HUES6 (cell line): ENCODE results near the gene CFAP161.
"Not testable (repeated sequence)": the region's sequence is repeated elsewhere in the genome, so short reads cannot be mapped to it uniquely, and the experiment has no call there.

ENCODE experiments used
- H3K27ac ChIP-seq: 2 replicates; pipeline ENCODE4 v1.7.0; 2013; ENCODE audit warnings: low read depth, mild to moderate bottlenecking, low read length, inconsistent platforms
- H3K27me3 ChIP-seq: 2 replicates; pipeline ENCODE4 v1.6.1; 2013; ENCODE audit warnings: low read length; ENCODE audit not compliant: control insufficient read depth, insufficient read depth
- H3K36me3 ChIP-seq: 2 replicates; pipeline ENCODE4 v1.6.1; 2013; ENCODE audit warnings: low read length; ENCODE audit not compliant: control insufficient read depth, insufficient read depth
- H3K4me1 ChIP-seq: 2 replicates; pipeline ENCODE4 v1.6.1; 2013; ENCODE audit warnings: low read length; ENCODE audit not compliant: control insufficient read depth, insufficient read depth
- H3K4me3 ChIP-seq: 2 replicates; pipeline ENCODE4 v1.5.1; 2013; ENCODE audit warnings: low read depth, low read length
- H3K9ac ChIP-seq: one replicate; pipeline ENCODE4 v1.6.1; 2013; ENCODE audit warnings: mild to moderate bottlenecking, low read length
- H3K9me3 ChIP-seq: 2 replicates; pipeline ENCODE4 v1.6.1; 2013; ENCODE audit warnings: low read depth, low read length; ENCODE audit not compliant: control insufficient read depth, insufficient read depth

CFAP161 gene

DNA sequence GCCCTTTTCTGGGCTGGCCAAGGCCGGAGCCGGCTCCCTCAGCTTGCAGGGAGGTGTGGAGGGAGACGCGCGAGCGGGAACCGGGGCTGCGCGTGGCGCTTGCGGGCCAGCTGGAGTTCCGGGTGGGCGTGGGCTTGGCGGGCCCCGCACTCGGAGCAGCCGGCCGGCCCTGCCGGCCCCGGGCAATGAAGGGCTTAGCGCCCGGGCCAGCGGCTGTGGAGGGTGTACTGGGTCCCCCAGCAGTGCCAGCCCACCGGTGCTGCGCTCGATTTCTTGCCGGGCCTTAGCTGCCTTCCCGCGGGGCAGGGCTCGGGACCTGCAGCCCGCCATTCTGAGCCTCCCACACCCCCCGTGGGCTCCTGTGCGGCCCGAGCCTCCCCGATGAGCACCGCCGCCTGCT, 24.5 kb downstream of the CFAP161 start:
- H3K27me3 ChIP-seq, H3K9me3 ChIP-seq, H3K4me1 ChIP-seq, H3K4me3 ChIP-seq, H3K9ac ChIP-seq, H3K27ac ChIP-seq, H3K36me3 ChIP-seq: not testable (repeated sequence)

GRCh38 chr15:81160312-81161159, 26.5 kb downstream of the CFAP161 start:
- Histone ChIP-seq H3K27ac (no peak overlapping the region), H3K4me1 (no peaks in the 10 kb centered on the region), H3K9ac (no peak overlapping the region), H3K36me3 (no peaks in the 10 kb centered on the region), H3K27me3 (no peaks in the 10 kb centered on the region), H3K9me3 (no peaks in the 10 kb centered on the region), H3K4me3 (no peak overlapping the region)

DNA sequence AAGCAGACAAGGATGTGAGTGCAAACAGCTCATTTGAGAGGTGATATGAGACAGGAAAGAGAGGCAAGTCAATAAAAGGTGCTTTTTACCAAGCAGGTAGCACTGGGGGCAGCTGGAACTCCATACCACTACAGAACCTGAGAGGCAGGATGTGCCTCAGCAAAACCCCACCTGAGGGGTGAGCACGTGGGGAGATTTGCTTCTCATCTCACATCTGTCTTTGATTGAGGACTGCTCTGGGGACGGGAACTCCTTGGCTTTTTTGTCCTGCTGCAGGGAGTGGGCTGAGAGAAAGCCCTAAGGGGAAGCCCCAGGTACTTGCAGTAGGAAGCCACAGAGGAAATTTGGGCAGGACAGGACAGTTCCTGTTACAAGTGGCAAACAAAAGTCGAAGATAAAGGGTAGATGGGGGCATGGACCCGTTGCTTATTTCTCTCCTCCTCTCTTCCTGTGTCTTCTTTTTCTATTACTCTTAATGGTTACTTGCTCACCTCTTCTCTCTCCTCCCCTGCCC, 27.1 kb downstream of the CFAP161 start:
- H3K27ac ChIP-seq: no peak overlapping the region
- no peak overlapping the region for H3K4me3 ChIP-seq
- no peaks in the 10 kb centered on the region for H3K4me1 ChIP-seq
- H3K36me3 ChIP-seq: no peaks in the 10 kb centered on the region
- H3K27me3 ChIP-seq: no peaks in the 10 kb centered on the region
- no peak overlapping the region for H3K9ac ChIP-seq
- H3K9me3 ChIP-seq: no peaks in the 10 kb centered on the region

DNA sequence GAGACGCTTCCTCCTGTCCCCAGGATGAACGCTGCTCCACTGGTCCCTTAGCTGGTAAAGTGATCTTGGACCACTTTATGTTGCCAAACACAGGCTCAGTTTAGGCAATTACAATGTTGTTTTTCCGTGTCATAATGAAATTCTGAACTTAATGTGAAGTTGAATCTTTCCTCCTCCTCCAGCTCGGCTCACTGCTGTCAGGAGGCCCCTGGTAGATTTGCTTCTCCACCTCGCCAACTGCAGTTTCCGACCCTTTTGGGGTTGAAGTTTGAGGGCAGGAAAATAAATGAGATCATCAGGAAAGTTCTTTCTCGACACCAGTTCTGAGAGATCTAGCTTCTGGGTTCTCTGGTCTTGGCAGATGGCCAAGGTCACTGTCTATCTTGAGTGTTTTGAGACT, 27.8 kb downstream of the CFAP161 start:
- no peak overlapping the region for H3K9ac ChIP-seq
- H3K27me3 ChIP-seq: no peaks in the 10 kb centered on the region
- H3K4me3 ChIP-seq: no peak overlapping the region
- H3K9me3 ChIP-seq: no peaks in the 10 kb centered on the region
- H3K27ac ChIP-seq: no peak overlapping the region
- H3K36me3 ChIP-seq: no peaks in the 10 kb centered on the region
- no peaks in the 10 kb centered on the region for H3K4me1 ChIP-seq

- Histone ChIP-seq H3K9ac (no peak overlapping the region), H3K36me3 (no peaks in the 10 kb centered on the region), H3K4me1 (no peaks in the 10 kb centered on the region), H3K27ac (no peak overlapping the region), H3K27me3 (no peaks in the 10 kb centered on the region), H3K9me3 (no peaks in the 10 kb centered on the region), H3K4me3 (no peak overlapping the region)
Observed at GRCh38 chr15:81163961-81164800, 30.1 kb downstream of the CFAP161 start.

DNA sequence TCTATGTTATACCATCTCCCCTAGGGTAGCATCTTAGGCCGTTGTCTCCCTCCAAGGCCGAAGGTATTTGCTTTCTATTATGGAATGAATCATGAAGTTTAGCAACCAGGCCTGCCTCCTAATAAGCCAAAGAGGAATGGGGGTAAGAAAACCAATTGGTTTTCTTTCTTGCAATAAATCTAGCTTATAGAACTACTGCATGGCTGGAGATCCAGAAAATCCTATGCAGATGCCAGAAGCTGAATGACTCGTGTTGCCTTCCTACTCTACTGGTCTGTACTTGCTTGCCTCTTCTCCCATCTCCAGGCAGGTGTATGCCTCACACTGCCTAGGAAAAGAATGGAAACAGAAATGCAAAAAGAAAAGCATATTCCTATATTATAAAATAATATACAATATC, 31.5 kb downstream of the CFAP161 start:
- H3K4me3 ChIP-seq: no peak overlapping the region
- H3K9me3 ChIP-seq: no peaks in the 10 kb centered on the region
- no peak overlapping the region for H3K9ac ChIP-seq
- H3K27me3 ChIP-seq: no peaks in the 10 kb centered on the region
- no peaks in the 10 kb centered on the region for H3K36me3 ChIP-seq
- no peak overlapping the region for H3K27ac ChIP-seq
- H3K4me1 ChIP-seq: no peaks in the 10 kb centered on the region

DNA sequence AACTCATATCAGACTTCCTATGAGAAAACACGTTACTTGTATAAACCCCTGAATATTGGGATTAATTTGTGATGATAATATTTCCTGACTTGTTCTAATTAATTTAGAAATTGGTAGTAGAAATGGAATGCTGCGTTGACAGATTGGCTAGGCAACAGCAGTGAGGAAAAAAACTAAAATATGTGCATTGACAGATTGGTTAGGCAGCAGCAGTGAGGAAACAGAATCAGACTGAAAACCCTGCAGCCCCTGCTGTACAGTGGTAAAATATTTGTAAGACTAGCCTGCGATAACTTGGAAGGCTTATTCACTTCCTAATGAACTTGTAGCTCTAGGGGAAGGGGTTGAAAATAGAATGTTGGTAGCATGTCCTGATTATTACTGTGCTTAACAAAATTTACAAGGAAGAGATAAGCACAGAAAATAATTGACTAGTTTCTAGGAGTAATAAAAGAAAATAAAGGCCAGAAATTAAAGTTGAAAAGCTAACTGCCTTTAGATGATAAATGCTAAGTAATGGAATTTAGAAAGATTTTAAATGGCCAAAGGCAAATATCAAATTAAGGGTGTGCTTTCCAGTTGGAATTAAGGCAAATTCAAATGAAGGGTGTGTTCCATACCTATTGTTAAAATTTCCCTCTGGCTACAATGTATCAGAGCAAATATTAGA, 32.7 kb downstream of the CFAP161 start:
- Histone ChIP-seq H3K4me3 (no peak overlapping the region), H3K9me3 (no peaks in the 10 kb centered on the region), H3K4me1 (no peaks in the 10 kb centered on the region), H3K36me3 (no peaks in the 10 kb centered on the region), H3K9ac (no peak overlapping the region), H3K27me3 (no peaks in the 10 kb centered on the region; the same call in 1 of the 2 replicates), H3K27ac (no peak overlapping the region)

- H3K4me3 ChIP-seq: no peak overlapping the region
- H3K27ac ChIP-seq: no peak overlapping the region
- H3K9me3 ChIP-seq: no peaks in the 10 kb centered on the region
- no peaks in the 10 kb centered on the region; the same call in 1 of the 2 replicates for H3K27me3 ChIP-seq
- no peak overlapping the region for H3K9ac ChIP-seq
- no peaks in the 10 kb centered on the region for H3K36me3 ChIP-seq
- no peaks in the 10 kb centered on the region for H3K4me1 ChIP-seq
Observed at GRCh38 chr15:81168131-81168526, 34.1 kb downstream of the CFAP161 start.

DNA sequence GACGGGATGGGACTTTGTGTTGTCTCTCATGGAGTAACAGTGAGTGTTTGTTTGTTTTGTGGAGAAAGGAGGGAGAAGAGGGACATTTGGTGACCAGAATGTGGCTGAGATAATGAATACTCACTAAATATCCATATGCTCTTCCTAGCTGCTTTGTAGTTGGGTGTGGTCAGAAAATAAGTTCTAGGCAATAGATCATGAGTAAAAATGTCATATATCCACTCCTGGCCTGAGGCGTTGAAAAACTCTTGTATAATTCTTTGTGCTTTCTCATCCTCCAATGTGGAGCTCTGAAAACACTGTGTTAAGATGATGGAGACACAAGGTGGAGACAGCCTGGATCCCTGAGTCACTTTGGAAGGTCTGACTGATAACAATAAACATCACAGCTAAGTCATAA, 34.6 kb downstream of the CFAP161 start:
- H3K4me3 ChIP-seq: no peak overlapping the region
- H3K4me1 ChIP-seq: no peaks in the 10 kb centered on the region
- no peaks in the 10 kb centered on the region for H3K36me3 ChIP-seq
- no peak overlapping the region for H3K9ac ChIP-seq
- no peaks in the 10 kb centered on the region; the same call in 1 of the 2 replicates for H3K27me3 ChIP-seq
- H3K9me3 ChIP-seq: no peaks in the 10 kb centered on the region
- no peak overlapping the region for H3K27ac ChIP-seq

DNA sequence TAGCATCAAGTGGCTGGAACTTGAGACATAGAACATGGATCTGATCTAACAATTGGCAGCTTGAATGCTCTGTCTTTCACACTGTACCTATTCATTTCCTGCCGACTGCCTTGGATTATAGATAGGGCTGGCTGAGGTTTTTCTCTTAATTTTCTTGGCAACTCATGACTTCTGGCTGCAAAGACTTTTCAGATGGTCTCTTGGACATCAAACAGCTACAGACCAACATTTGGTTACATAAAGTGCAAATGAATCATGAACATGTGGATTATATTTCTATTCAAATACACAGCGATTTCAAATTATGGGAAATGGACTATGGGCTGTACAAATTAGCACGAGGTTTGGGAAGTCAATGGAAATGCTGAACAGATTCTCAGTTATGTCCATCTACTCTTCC, 36.4 kb downstream of the CFAP161 start:
- Histone ChIP-seq H3K36me3 (no peaks in the 10 kb centered on the region), H3K27ac (no peak overlapping the region), H3K9me3 (no peaks in the 10 kb centered on the region)

More for the DNA sequence above, 36.4 kb downstream of the CFAP161 start:
- no peaks in the 10 kb centered on the region; the same call in 1 of the 2 replicates for H3K27me3 ChIP-seq
- H3K4me1 ChIP-seq: no peaks in the 10 kb centered on the region
- no peak overlapping the region for H3K9ac ChIP-seq
- H3K4me3 ChIP-seq: no peak overlapping the region
